IMR-90 (cell line): ENCODE data around the gene AP2A1. TPM values are rescaled to one million over a fixed set of nuclear protein-coding genes. Genes with fewer than 3 reads are reported as not detected.

ENCODE experiments used
- ATAC-seq: fragments of 200-7000 bp; cut with Tn5 transposase; 2 replicates; pipeline ENCODE4 v1.9.1; 2020; ENCODE audit warnings: low read depth, mild to moderate bottlenecking, moderate library complexity
- BruUV-seq: library from RNA; stranded (reverse); fragments of 400-500 nt; replicated peaks from 2 replicates; lab custom pipeline; 2021; lab: Mats Ljungman, UMichigan
- CTCF ChIA-PET: fragments of 300-600 bp; formaldehyde crosslinking; extraction: SDS; loops from one replicate; lab custom pipeline; 2021; ENCODE audit warnings: antibody characterized with exemption; lab: Yijun Ruan, JAX
- POLR2A ChIA-PET: fragments of 300-600 bp; sonication (Branson Sonifier 250); formaldehyde crosslinking; loops from one replicate; lab custom pipeline; 2022; ENCODE audit warnings: antibody characterized with exemption; ENCODE audit not compliant: unreplicated experiment; lab: Charles Lee
- DNase-seq: peaks from one replicate; pipeline ENCODE4 v3.0.0; 2013
- H2AFZ ChIP-seq: replicated peaks from 2 replicates; pipeline ENCODE3; 2013; ENCODE audit warnings: low read length, mild to moderate bottlenecking; ENCODE audit not compliant: poor library complexity
- H2AK5ac ChIP-seq: 2 replicates; pipeline ENCODE4 v1.6.1; 2013; ENCODE audit warnings: low read depth, low read length, inconsistent platforms
- H2AK9ac ChIP-seq: replicated peaks from 2 replicates; pipeline ENCODE3; 2013; ENCODE audit warnings: mild to moderate bottlenecking, low read depth, low read length, moderate library complexity; ENCODE audit not compliant: poor library complexity
- H2BK120ac ChIP-seq: 2 replicates; pipeline ENCODE4 v1.6.1; 2013; ENCODE audit warnings: low read depth, low read length, inconsistent platforms
- H2BK15ac ChIP-seq: 3 replicates; pipeline ENCODE4 v1.6.1; 2013; ENCODE audit warnings: low read depth, low read length, inconsistent platforms
- H2BK20ac ChIP-seq: 2 replicates; pipeline ENCODE4 v1.6.1; 2013; ENCODE audit warnings: low read depth, mild to moderate bottlenecking, inconsistent platforms, low read length, moderate library complexity
- H2BK5ac ChIP-seq: 2 replicates; pipeline ENCODE4 v1.6.1; 2013; ENCODE audit warnings: mild to moderate bottlenecking, low read depth, low read length, inconsistent platforms; ENCODE audit not compliant: poor library complexity, severe bottlenecking
- H3K14ac ChIP-seq: replicated peaks from 2 replicates; pipeline ENCODE4 v1.6.1; 2013; ENCODE audit warnings: low read depth, low read length, inconsistent platforms
- H3K18ac ChIP-seq: 2 replicates; pipeline ENCODE4 v1.6.1; 2013; ENCODE audit warnings: low read depth, low read length, control low read depth
- H3K23ac ChIP-seq: 2 replicates; pipeline ENCODE4 v1.6.1; 2013; ENCODE audit warnings: low read depth, low read length, inconsistent platforms
- H3K27ac ChIP-seq: 2 replicates; pipeline ENCODE4 v1.5.1; 2013; ENCODE audit warnings: mild to moderate bottlenecking, control low read depth, low read length; ENCODE audit not compliant: insufficient read depth
- H3K27me3 ChIP-seq: 2 replicates; pipeline ENCODE4 v1.6.1; 2013; ENCODE audit warnings: low read length; ENCODE audit not compliant: control insufficient read depth, insufficient read depth
- H3K36me3 ChIP-seq: 2 replicates; pipeline ENCODE4 v1.6.1; 2013; ENCODE audit warnings: low read length, mixed read lengths; ENCODE audit not compliant: control insufficient read depth, insufficient read depth
- H3K4ac ChIP-seq: 2 replicates; pipeline ENCODE4 v1.6.1; 2013; ENCODE audit warnings: low read depth, low read length, inconsistent platforms
- H3K4me1 ChIP-seq: 2 replicates; pipeline ENCODE4 v1.6.1; 2013; ENCODE audit warnings: low read length, mixed read lengths; ENCODE audit not compliant: control insufficient read depth, insufficient read depth
- H3K4me2 ChIP-seq: 2 replicates; pipeline ENCODE4 v1.6.1; 2013; ENCODE audit warnings: low read depth, mild to moderate bottlenecking, control low read depth, low read length, moderate library complexity
- H3K4me3 ChIP-seq: 2 replicates; pipeline ENCODE4 v1.5.1; 2013; ENCODE audit warnings: low read depth, mild to moderate bottlenecking, control low read depth, low read length, moderate library complexity; ENCODE audit not compliant: insufficient read depth
- H3K56ac ChIP-seq: 2 replicates; pipeline ENCODE4 v1.6.1; 2013; ENCODE audit warnings: low read length, inconsistent platforms; ENCODE audit not compliant: insufficient read depth; ENCODE audit errors: extremely low read depth
- H3K79me1 ChIP-seq, 2 experiments: 2 replicates each; pipeline ENCODE4 v1.6.1; 2013; ENCODE audit warnings: low read length in 2 of 2, inconsistent platforms in 1 of 2, low read depth in 1 of 2
- H3K9ac ChIP-seq: 2 replicates; pipeline ENCODE4 v1.6.1; 2013; ENCODE audit warnings: low read depth, low read length, control low read depth
- H3K9me1 ChIP-seq: 2 replicates; pipeline ENCODE4 v1.6.1; 2013; ENCODE audit warnings: low read length, inconsistent platforms; ENCODE audit not compliant: insufficient read depth
- H3K9me3 ChIP-seq: 2 replicates; pipeline ENCODE4 v1.6.1; 2013; ENCODE audit warnings: low read length; ENCODE audit not compliant: control insufficient read depth, insufficient read depth
- H4K20me1 ChIP-seq: 2 replicates; pipeline ENCODE4 v1.6.1; 2013; ENCODE audit warnings: low read length, inconsistent platforms; ENCODE audit not compliant: insufficient read depth
- H4K5ac ChIP-seq: 2 replicates; pipeline ENCODE4 v1.6.1; 2013; ENCODE audit warnings: mild to moderate bottlenecking, low read depth, low read length, control low read depth
- H4K8ac ChIP-seq, 2 experiments: 2 replicates each; pipeline ENCODE4 v1.6.1; 2013; ENCODE audit warnings: low read depth in 2 of 2, low read length in 2 of 2, control low read depth in 1 of 2, inconsistent platforms in 1 of 2
- H4K91ac ChIP-seq: 2 replicates; pipeline ENCODE4 v1.6.1; 2013; ENCODE audit warnings: low read depth, low read length, inconsistent platforms; ENCODE audit not compliant: insufficient read depth
- BHLHE40 ChIP-seq: fragments of 150-350 bp; IDR thresholded peaks from 2 replicates; pipeline ENCODE4 v1.6.1; 2016; ENCODE audit warnings: mild to moderate bottlenecking, low read depth, low read length
- CEBPB ChIP-seq: IDR thresholded peaks from 2 replicates; pipeline ENCODE4 v1.6.1; 2012; ENCODE audit warnings: low read depth, low read length, improper control_type of control experiment
- CHD1 ChIP-seq: IDR thresholded peaks from 2 replicates; pipeline ENCODE4 v1.6.1; 2012; ENCODE audit warnings: low read depth, low read length, improper control_type of control experiment
- FOS ChIP-seq: fragments of 150-350 bp; IDR thresholded peaks from 2 replicates; pipeline ENCODE4 v1.6.1; 2016; ENCODE audit warnings: low read depth, low read length
- MAFK ChIP-seq: IDR thresholded peaks from 2 replicates; pipeline ENCODE4 v1.6.1; 2012; ENCODE audit warnings: low read depth, low read length, improper control_type of control experiment
- MAZ ChIP-seq: IDR thresholded peaks from 2 replicates; pipeline ENCODE4 v1.6.1; 2012; ENCODE audit warnings: low read depth, mild to moderate bottlenecking, low read length, improper control_type of control experiment, moderate library complexity, borderline replicate concordance
- MXI1 ChIP-seq: IDR thresholded peaks from 2 replicates; pipeline ENCODE4 v1.6.1; 2012; ENCODE audit warnings: low read depth, mild to moderate bottlenecking, low read length, moderate library complexity, borderline replicate concordance
- NFE2L2 ChIP-seq: fragments of 150-350 bp; IDR thresholded peaks from 2 replicates; pipeline ENCODE4 v1.6.1; 2016; ENCODE audit warnings: low read depth, mild to moderate bottlenecking, low read length
- POLR2A ChIP-seq: IDR thresholded peaks from 2 replicates; pipeline ENCODE4 v1.6.1; 2012; ENCODE audit warnings: mild to moderate bottlenecking, low read depth, low read length
- RAD21 ChIP-seq: IDR thresholded peaks from 2 replicates; pipeline ENCODE4 v1.6.1; 2012; ENCODE audit warnings: low read length, improper control_type of control experiment
- RCOR1 ChIP-seq: IDR thresholded peaks from 2 replicates; pipeline ENCODE4 v1.6.1; 2012; ENCODE audit warnings: mild to moderate bottlenecking, low read length, improper control_type of control experiment; ENCODE audit not compliant: insufficient replicate concordance
- RFX5 ChIP-seq: IDR thresholded peaks from 2 replicates; pipeline ENCODE4 v1.8.0; 2012; ENCODE audit warnings: low read depth, mild to moderate bottlenecking, low read length, moderate library complexity
- SMC3 ChIP-seq: fragments of 150-350 bp; IDR thresholded peaks from 2 replicates; pipeline ENCODE4 v1.6.1; 2016; ENCODE audit warnings: low read depth, mild to moderate bottlenecking, antibody characterized with exemption, low read length, moderate library complexity
- WGBS, 2 experiments: methylation state at CpG; one replicate each; pipeline versions ENCODE4 v1.1.5 to v1.1.7; 2013; ENCODE audit warnings: missing lambda C conversion rate in 2 of 2; ENCODE audit not compliant: insufficient read length in 1 of 2; ENCODE audit errors: extremely low coverage in 2 of 2; 5-methylcytosine and 5-hydroxymethylcytosine counted together
- dilution Hi-C: fragments of 300-500 bp; cut with HindIII; formaldehyde crosslinking; loops from one replicate; pipeline ENCODE4 v1.14.3; 2018; ENCODE audit warnings: low sequenced_read_pairs; ENCODE audit not compliant: unreplicated experiment
- in situ Hi-C: fragments of 300-500 bp; cut with MboI; formaldehyde crosslinking; loops from 3 replicates; pipeline ENCODE4 v1.14.3; 2019; ENCODE audit warnings: low sequenced_read_pairs, inconsistent platforms, mixed read lengths
- intact Hi-C: fragments of 100-400 bp; cut with micrococcal nuclease; formaldehyde crosslinking; loops from 2 replicates; pipeline ENCODE4 v1.10.0; 2022
- polyA plus RNA-seq, 3 experiments: library from polyadenylated mRNA; depleted of rRNA; stranded (reverse); fragments of >200 nt; gene quantifications; 2 replicates each; pipeline ENCODE4 v1.2.3, GENCODE V29; 2012; ENCODE audit warnings: low replicate concordance in 1 of 3
- total RNA-seq: library from RNA; depleted of rRNA; stranded (reverse); fragments of >200 nt; gene quantifications from 2 replicates; pipeline ENCODE4 v1.2.3, GENCODE V29; 2012
- TF ChIP-seq, protein P1 (sequence below): conservative IDR thresholded peaks from 2 replicates; pipeline ENCODE4 v1.5.1; 2012; ENCODE audit warnings: mild to moderate bottlenecking, low read depth, low read length, improper control_type of control experiment
- TF ChIP-seq, protein P2 (sequence below): fragments of 150-350 bp; IDR thresholded peaks from 2 replicates; pipeline ENCODE4 v1.6.1; 2017; ENCODE audit warnings: mild to moderate bottlenecking, antibody characterized with exemption, low read length, low read depth
- TF ChIP-seq, protein P3 (sequence below): fragments of 150-350 bp; IDR thresholded peaks from 2 replicates; pipeline ENCODE4 v1.6.1; 2016; ENCODE audit warnings: low read depth, mild to moderate bottlenecking, low read length, moderate library complexity, borderline replicate concordance

The AP2A1 gene
- total and polyA plus RNA-seq, 2 of the 4 experiments (the other 2 are of a cell fraction) = 40.7 to 122 TPM

DNA sequence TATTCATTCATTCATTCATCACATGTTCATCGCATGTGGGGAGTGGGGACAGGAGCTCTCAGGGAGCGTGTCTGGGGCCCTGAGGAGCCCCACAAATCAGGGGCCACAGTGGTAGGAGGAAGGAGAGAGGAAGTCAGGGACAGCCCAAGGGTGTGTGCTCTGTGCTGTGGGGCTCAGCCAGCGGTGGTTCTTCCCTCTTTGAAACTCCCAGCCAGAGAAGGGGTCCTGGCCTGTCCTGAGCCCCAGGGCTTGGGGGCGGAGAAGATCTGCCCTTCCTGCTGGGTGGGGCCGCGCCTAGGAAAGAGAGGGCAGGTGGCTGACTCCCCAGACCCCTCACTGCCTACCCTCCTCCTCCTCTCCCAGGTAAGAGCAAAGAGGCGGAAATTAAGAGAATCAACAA lies 14.6 kb downstream of the AP2A1 start:
- no peak overlapping the region for H2AK5ac ChIP-seq
- H3K9me1 ChIP-seq = peaks cover 4% of the 10 kb centered on the region; the same call in 1 of the 2 replicates
- no peak overlapping the region for H3K18ac ChIP-seq
- peaks cover 2% of the 10 kb centered on the region for H3K4me1 ChIP-seq
- H3K23ac ChIP-seq = no peak overlapping the region
- H3K79me1 ChIP-seq = peaks cover 33 to 60% of the 10 kb centered on the region in 2 experiments
- H3K14ac ChIP-seq = no peak overlapping the region
- no peak overlapping the region for H3K4ac ChIP-seq
- H3K56ac ChIP-seq = no peak overlapping the region
- H2BK15ac ChIP-seq = no peak overlapping the region
- DNase-seq (no peak), ATAC-seq (no peak)
- H3K4me2 ChIP-seq = no peak overlapping the region
- no peak overlapping the region for H3K4me3 ChIP-seq
- TF ChIP-seq CEBPB = no peak
- no peak for TF ChIP-seq CHD1
- no peak for TF ChIP-seq MAZ
- no peak for TF ChIP-seq NFE2L2
- TF ChIP-seq BHLHE40 = no peak
- TF ChIP-seq, protein P1, sequence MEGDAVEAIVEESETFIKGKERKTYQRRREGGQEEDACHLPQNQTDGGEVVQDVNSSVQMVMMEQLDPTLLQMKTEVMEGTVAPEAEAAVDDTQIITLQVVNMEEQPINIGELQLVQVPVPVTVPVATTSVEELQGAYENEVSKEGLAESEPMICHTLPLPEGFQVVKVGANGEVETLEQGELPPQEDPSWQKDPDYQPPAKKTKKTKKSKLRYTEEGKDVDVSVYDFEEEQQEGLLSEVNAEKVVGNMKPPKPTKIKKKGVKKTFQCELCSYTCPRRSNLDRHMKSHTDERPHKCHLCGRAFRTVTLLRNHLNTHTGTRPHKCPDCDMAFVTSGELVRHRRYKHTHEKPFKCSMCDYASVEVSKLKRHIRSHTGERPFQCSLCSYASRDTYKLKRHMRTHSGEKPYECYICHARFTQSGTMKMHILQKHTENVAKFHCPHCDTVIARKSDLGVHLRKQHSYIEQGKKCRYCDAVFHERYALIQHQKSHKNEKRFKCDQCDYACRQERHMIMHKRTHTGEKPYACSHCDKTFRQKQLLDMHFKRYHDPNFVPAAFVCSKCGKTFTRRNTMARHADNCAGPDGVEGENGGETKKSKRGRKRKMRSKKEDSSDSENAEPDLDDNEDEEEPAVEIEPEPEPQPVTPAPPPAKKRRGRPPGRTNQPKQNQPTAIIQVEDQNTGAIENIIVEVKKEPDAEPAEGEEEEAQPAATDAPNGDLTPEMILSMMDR = no peak
- TF ChIP-seq POLR2A = no peak
- TF ChIP-seq, protein P2, sequence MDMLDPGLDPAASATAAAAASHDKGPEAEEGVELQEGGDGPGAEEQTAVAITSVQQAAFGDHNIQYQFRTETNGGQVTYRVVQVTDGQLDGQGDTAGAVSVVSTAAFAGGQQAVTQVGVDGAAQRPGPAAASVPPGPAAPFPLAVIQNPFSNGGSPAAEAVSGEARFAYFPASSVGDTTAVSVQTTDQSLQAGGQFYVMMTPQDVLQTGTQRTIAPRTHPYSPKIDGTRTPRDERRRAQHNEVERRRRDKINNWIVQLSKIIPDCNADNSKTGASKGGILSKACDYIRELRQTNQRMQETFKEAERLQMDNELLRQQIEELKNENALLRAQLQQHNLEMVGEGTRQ = no peak
- TF ChIP-seq RCOR1 = no peak
- no peak for TF ChIP-seq MAFK
- TF ChIP-seq SMC3 = no peak
- TF ChIP-seq RFX5 = no peak
- TF ChIP-seq RAD21 = no peak
- TF ChIP-seq, protein P3, sequence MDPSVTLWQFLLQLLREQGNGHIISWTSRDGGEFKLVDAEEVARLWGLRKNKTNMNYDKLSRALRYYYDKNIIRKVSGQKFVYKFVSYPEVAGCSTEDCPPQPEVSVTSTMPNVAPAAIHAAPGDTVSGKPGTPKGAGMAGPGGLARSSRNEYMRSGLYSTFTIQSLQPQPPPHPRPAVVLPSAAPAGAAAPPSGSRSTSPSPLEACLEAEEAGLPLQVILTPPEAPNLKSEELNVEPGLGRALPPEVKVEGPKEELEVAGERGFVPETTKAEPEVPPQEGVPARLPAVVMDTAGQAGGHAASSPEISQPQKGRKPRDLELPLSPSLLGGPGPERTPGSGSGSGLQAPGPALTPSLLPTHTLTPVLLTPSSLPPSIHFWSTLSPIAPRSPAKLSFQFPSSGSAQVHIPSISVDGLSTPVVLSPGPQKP = no peak
- no peak for TF ChIP-seq FOS
- TF ChIP-seq MXI1 = no peak
- 91% methylated on average over 3 of the region's 7 CpGs; no CpG with 5 or more reads in 1 of the 2 experiments for whole genome bisulfite sequencing, 2 experiments
- no peaks in the 10 kb centered on the region for H3K9me3 ChIP-seq
- H3K36me3 ChIP-seq = peaks cover 36% of the 10 kb centered on the region
- dilution Hi-C loops (no loop called here), in situ Hi-C loops (no loop called here), intact Hi-C loops (no loop called here)
- no peak overlapping the region for H2BK5ac ChIP-seq
- H4K8ac ChIP-seq = no peak overlapping the region
- H4K5ac ChIP-seq = no peak overlapping the region
- H3K27me3 ChIP-seq = no peaks in the 10 kb centered on the region
- H4K20me1 ChIP-seq = peaks cover 21% of the 10 kb centered on the region
- H3K9ac ChIP-seq = no peak overlapping the region
- H2AK9ac ChIP-seq = no peak overlapping the region
- no peak overlapping the region for H2BK20ac ChIP-seq
- H3K27ac ChIP-seq = no peak overlapping the region
- POLR2A ChIA-PET = no interaction called here
- no peak overlapping the region for H2AFZ ChIP-seq
- no peak overlapping the region for H4K91ac ChIP-seq
- no peak overlapping the region for H2BK120ac ChIP-seq
- BruUV-seq = no TSS peak
- CTCF ChIA-PET = no interaction called here
